PFSK-1 (cell line): Measurements from ENCODE around the gene HELLS.

Experiments
- FOXP2 ChIP-seq: optimal IDR thresholded peaks from 2 replicates; pipeline ENCODE3; 2011; ENCODE audit warnings: borderline replicate concordance, control low read depth, inconsistent platforms; ENCODE audit not compliant: insufficient read depth; ENCODE audit errors: extremely low read length, extremely low read depth
- POLR2AphosphoS5 ChIP-seq: IDR thresholded peaks from 2 replicates; pipeline ENCODE4 v1.6.1; 2012; ENCODE audit warnings: low read depth, mild to moderate bottlenecking, control low read depth, low read length, moderate library complexity
- SIN3A ChIP-seq: IDR thresholded peaks from 2 replicates; pipeline ENCODE4 v1.6.1; 2012; ENCODE audit warnings: mild to moderate bottlenecking, low read length, moderate library complexity, borderline replicate concordance; ENCODE audit not compliant: insufficient read depth
- TAF1 ChIP-seq: IDR thresholded peaks from 2 replicates; pipeline ENCODE4 v1.6.1; 2012; ENCODE audit warnings: low read length, control low read depth, borderline replicate concordance; ENCODE audit not compliant: insufficient read depth
- TF ChIP-seq, protein P1 (sequence below), 2 experiments: IDR thresholded peaks; 2 replicates each; pipeline versions ENCODE4 v1.6.1 to v1.8.0; 2011 to 2012; ENCODE audit warnings: low read depth in 2 of 2, low read length in 2 of 2, control low read depth in 1 of 2, inconsistent platforms in 1 of 2, mild to moderate bottlenecking in 1 of 2, moderate library complexity in 1 of 2; ENCODE audit not compliant: insufficient read depth in 1 of 2

The HELLS gene

DNA sequence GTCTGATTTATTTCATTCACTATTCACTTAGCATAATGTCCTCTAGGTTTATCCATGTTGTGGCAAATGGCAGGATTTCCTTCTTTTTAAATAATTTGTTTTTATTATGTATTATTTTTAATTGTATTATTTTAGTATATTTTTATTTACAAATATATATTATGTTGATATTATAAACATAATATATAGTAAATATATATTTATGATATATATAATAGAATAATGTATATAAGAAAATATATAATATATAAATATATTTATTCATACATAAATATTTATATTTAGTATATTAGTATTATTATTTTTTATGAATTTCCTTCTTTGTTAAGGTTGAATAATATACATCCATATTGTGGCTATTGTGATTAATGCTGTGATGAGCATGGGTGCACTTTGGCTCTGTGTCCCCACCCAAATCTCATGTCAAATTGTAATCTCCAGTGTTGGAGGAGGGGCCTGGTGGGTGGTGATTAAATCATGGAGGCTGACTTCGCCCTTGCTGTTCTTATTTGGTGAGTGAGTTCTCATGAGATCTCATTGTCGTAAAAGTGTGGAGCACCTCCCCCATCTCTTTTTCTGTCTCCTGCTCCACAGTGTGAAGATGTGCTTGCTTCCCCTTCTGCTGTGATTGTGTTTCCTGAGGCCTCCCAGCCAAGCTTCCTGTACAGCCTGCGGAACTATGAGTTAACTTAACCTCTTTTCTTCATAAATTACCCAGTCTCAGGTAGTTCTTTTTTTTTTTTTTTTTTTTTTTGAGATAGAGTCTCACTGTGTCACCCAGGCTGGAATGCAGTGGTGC, 85.7 kb downstream of the HELLS start:
- TF ChIP-seq SIN3A (no peak), TAF1 (no peak), POLR2AphosphoS5 (no peak), FOXP2 (no peak)
- TF ChIP-seq, protein P1, sequence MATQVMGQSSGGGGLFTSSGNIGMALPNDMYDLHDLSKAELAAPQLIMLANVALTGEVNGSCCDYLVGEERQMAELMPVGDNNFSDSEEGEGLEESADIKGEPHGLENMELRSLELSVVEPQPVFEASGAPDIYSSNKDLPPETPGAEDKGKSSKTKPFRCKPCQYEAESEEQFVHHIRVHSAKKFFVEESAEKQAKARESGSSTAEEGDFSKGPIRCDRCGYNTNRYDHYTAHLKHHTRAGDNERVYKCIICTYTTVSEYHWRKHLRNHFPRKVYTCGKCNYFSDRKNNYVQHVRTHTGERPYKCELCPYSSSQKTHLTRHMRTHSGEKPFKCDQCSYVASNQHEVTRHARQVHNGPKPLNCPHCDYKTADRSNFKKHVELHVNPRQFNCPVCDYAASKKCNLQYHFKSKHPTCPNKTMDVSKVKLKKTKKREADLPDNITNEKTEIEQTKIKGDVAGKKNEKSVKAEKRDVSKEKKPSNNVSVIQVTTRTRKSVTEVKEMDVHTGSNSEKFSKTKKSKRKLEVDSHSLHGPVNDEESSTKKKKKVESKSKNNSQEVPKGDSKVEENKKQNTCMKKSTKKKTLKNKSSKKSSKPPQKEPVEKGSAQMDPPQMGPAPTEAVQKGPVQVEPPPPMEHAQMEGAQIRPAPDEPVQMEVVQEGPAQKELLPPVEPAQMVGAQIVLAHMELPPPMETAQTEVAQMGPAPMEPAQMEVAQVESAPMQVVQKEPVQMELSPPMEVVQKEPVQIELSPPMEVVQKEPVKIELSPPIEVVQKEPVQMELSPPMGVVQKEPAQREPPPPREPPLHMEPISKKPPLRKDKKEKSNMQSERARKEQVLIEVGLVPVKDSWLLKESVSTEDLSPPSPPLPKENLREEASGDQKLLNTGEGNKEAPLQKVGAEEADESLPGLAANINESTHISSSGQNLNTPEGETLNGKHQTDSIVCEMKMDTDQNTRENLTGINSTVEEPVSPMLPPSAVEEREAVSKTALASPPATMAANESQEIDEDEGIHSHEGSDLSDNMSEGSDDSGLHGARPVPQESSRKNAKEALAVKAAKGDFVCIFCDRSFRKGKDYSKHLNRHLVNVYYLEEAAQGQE (IDR thresholded peaks at IDR 0.05; ENCODE audit: insufficient read depth in 1 of 2, low read depth in 2 of 2, low read length in 2 of 2) = no peak

DNA sequence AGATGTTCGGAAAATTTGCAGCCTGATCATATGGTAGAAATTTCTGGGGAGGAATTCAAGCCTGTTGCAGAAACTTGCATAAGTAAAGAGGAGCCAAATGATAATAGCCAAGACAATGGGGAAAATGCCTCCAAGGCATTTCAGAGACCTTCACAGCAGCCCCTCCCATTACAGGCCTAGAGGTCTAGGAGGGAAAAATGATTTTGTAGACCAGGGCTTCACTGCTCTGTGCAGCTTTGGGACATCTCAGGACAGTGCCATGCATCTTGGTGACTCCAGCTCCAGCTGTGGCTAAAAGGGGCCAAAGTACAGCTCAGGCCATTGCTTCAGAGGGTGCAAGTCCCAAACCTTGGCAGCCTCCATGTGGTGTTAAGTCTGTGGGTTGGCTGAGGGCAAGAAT, 87.4 kb downstream of the HELLS start:
- no peak for TF ChIP-seq FOXP2
- TF ChIP-seq, protein P1 (IDR thresholded peaks at IDR 0.05; ENCODE audit: insufficient read depth in 1 of 2, low read depth in 2 of 2, low read length in 2 of 2) = no peak
- no peak for TF ChIP-seq POLR2AphosphoS5
- no peak for TF ChIP-seq TAF1
- TF ChIP-seq SIN3A = no peak

DNA sequence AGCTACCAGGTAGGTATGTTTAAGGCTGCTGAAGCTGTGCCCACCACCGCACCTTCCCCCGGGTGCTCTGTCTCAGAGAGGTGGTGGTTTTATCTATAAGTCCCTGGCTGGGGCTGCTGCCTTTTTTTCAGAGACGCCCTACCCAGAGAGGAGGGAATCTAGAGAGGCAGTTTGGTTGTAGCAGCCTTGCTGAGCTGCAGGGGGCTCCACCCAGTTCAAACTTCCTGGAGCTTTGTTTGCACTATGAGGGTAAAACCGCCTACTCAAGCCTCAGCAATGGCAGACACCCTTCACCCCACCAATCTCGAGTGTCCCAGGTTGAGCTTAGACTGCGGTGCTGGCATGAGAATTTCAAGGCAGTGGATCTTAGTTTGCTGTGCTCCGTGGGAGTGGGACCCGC, 94.3 kb downstream of the HELLS start:
- TF ChIP-seq FOXP2 (no peak), TAF1 (no peak), POLR2AphosphoS5 (no peak), SIN3A (no peak)
- TF ChIP-seq, protein P1 (IDR thresholded peaks at IDR 0.05; ENCODE audit: insufficient read depth in 1 of 2, low read depth in 2 of 2, low read length in 2 of 2) = no peak

DNA sequence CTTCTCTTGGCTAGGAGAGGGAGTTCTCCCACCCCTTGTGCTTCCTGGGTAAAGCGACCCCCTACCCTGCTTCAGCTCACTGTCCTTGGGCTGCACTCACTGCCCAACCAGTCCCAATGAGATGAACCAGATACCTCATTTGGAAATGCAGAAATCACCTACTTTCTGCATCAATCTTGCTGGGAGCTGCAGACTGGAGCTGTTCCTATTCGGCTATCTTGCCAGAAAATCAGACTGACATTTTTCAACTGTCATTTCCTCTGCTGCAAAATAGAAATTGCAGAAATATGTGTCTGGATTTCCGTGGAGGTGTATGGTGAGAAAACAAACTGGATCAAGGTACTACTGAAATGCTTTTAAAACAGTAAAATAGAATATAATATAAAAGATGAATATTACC, 95.0 kb downstream of the HELLS start:
- no peak for TF ChIP-seq TAF1

DNA sequence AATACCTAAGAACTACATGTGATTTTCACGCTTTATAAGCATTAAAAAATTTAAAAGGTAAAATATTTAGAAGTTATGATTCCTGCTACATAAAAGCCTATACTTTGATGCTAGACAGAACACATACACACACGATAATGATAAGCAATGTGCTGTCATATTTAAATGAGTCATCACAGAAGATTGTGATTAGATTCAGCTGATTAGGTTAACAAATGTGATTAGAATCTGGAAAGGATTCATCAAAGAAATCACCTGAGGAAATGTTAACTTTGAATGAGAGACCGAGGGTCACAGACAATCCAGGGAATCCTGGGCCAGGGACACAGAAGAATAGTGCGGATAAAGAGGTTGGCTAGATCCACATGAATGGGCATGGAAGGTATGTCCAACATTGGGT, 95.9 kb downstream of the HELLS start:
- TF ChIP-seq SIN3A = no peak
- TF ChIP-seq FOXP2 = no peak
- TF ChIP-seq, protein P1 (IDR thresholded peaks at IDR 0.05; ENCODE audit: insufficient read depth in 1 of 2, low read depth in 2 of 2, low read length in 2 of 2) = no peak
- TF ChIP-seq POLR2AphosphoS5 = no peak
- TF ChIP-seq TAF1 = no peak
